ENCODE results near the gene ABCC11. TPM values are rescaled to one million over a fixed set of nuclear protein-coding genes. Genes with fewer than 3 reads are reported as not detected.

The ABCC11 gene
- total and polyA plus RNA-seq, 8 donors = 0.05 to 0.35 (median 0.18) TPM; not detected in 1

DNA sequence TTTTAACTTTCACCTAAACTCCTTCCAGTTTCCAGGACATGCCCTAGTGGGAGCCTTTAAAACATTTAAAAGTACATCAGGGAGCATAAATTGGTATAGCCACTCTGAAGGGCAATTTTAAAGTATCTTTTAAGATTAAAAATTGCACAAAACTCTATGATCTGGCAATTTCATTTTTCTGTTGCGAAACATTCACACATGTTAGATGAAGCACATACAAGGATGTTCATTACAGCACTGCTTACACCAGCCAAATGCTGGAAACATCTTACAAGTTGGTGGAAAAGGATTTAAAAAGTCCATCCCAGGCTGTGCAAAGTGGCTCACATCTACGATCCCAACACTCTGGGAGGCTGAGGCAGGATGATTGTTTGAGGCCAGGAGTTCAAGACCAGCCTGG is 29.6 kb downstream of the ABCC11 start:
- Histone ChIP-seq H3K4me3 (no peak overlapping the region), H3K36me3 (no peaks in the 10 kb centered on the region), H3K27ac (no peak overlapping the region), H3K27me3 (no peaks in the 10 kb centered on the region), H3K4me1 (no peaks in the 10 kb centered on the region), H3K9me3 (no peaks in the 10 kb centered on the region)
- ATAC-seq (no peak), DNase-seq (no peak)
- intact Hi-C loops (cut with DNase I) = no loop called here
- TF ChIP-seq, protein P1, sequence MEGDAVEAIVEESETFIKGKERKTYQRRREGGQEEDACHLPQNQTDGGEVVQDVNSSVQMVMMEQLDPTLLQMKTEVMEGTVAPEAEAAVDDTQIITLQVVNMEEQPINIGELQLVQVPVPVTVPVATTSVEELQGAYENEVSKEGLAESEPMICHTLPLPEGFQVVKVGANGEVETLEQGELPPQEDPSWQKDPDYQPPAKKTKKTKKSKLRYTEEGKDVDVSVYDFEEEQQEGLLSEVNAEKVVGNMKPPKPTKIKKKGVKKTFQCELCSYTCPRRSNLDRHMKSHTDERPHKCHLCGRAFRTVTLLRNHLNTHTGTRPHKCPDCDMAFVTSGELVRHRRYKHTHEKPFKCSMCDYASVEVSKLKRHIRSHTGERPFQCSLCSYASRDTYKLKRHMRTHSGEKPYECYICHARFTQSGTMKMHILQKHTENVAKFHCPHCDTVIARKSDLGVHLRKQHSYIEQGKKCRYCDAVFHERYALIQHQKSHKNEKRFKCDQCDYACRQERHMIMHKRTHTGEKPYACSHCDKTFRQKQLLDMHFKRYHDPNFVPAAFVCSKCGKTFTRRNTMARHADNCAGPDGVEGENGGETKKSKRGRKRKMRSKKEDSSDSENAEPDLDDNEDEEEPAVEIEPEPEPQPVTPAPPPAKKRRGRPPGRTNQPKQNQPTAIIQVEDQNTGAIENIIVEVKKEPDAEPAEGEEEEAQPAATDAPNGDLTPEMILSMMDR (IDR thresholded peaks at IDR 0.05) = no peak

DNA sequence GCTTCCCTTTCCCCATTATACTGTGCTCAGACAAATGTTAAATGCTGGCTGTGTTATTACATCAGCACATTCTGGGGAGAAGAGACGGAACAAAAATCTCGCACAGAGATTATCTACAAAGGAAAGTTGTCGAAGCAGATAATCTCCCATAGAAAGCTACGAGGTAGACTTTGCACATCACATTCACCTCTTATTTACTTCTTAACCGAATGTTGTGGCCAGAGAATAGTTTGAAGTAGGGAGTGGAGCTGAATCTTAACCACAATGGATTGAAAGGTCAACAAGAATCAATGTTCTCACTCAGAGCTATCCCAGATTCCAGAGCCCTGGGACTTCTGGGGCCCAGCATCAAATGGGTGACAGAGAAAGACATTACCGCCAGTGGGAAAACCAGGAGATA is 31.6 kb downstream of the ABCC11 start:
- intact Hi-C loops (cut with DNase I) = no loop called here
- TF ChIP-seq, protein P1 (IDR thresholded peaks at IDR 0.05) = no peak
- no peaks in the 10 kb centered on the region for H3K9me3 ChIP-seq
- ATAC-seq (no peak), DNase-seq (no peak)
- no peak overlapping the region for H3K27ac ChIP-seq
- H3K27me3 ChIP-seq = no peaks in the 10 kb centered on the region
- H3K4me3 ChIP-seq = no peak overlapping the region
- H3K4me1 ChIP-seq = no peaks in the 10 kb centered on the region
- no peaks in the 10 kb centered on the region for H3K36me3 ChIP-seq

GRCh38 chr16:48212033-48212432 is 35.3 kb downstream of the ABCC11 start:
- ATAC-seq = no peak
- no peak for DNase-seq
- TF ChIP-seq, protein P1 (IDR thresholded peaks at IDR 0.05) = no peak
- H3K4me3 ChIP-seq = no peak overlapping the region
- H3K36me3 ChIP-seq = no peaks in the 10 kb centered on the region
- intact Hi-C loops (cut with DNase I) = no loop called here
- no peaks in the 10 kb centered on the region for H3K9me3 ChIP-seq
- no peaks in the 10 kb centered on the region for H3K4me1 ChIP-seq
- H3K27ac ChIP-seq = no peak overlapping the region
- peaks cover 0 to 6% of the 10 kb centered on the region in 2 donors for H3K27me3 ChIP-seq

GRCh38 chr16:48210747-48211146 is 36.6 kb downstream of the ABCC11 start:
- Histone ChIP-seq H3K27me3 (peaks cover 0 to 6% of the 10 kb centered on the region in 2 donors), H3K9me3 (no peaks in the 10 kb centered on the region), H3K36me3 (no peaks in the 10 kb centered on the region), H3K4me3 (no peak overlapping the region), H3K27ac (no peak overlapping the region), H3K4me1 (no peaks in the 10 kb centered on the region)
- no peak for ATAC-seq
- no peak for DNase-seq
- TF ChIP-seq, protein P1 (IDR thresholded peaks at IDR 0.05) = no peak
- intact Hi-C loops (cut with DNase I) = no loop called here

GRCh38 chr16:48206594-48207242 is 40.6 kb downstream of the ABCC11 start:
- Histone ChIP-seq H3K27ac (no peak overlapping the region), H3K4me3 (no peak overlapping the region), H3K4me1 (no peaks in the 10 kb centered on the region), H3K9me3 (no peaks in the 10 kb centered on the region), H3K27me3 (peaks cover 0 to 6% of the 10 kb centered on the region in 2 donors), H3K36me3 (no peaks in the 10 kb centered on the region)
- intact Hi-C loops (cut with DNase I) = no loop called here
- TF ChIP-seq, protein P1 (IDR thresholded peaks at IDR 0.05) = no peak
- DNase-seq (no peak), ATAC-seq (no peak)

Data from left lung (tissue), 10 donors.